Renal cortex interstitium (tissue), 11 donors: ENCODE measurements around the gene C20orf141. TPM values are rescaled to one million over a fixed set of nuclear protein-coding genes. Genes with fewer than 3 reads are reported as not detected.
"Not testable (repeated sequence)": the region's sequence is repeated elsewhere in the genome, so short reads cannot be mapped to it uniquely, and the experiment has no call there.

Source experiments
- DNase-seq, 11 donors: peaks; one replicate each; pipeline ENCODE4 v3.0.0-alpha.2; 2013; ENCODE audit warnings: low read depth in 9 of 11, low spot score in 4 of 11; ENCODE audit errors: extremely low read depth in 1 of 11
- polyA plus RNA-seq, 3 donors: library from polyadenylated mRNA; unstranded; fragments of 120-200 nt; gene quantifications; one replicate each; pipeline ENCODE4 v1.2.1, GENCODE V29; 2013; ENCODE audit not compliant: insufficient read length in 3 of 3

Gene C20orf141
- polyA plus RNA-seq, 3 donors = not detected

- no peak for DNase-seq
These were observed 16.5 kb upstream of the C20orf141 start for GRCh38 chr20:2798095-2798805.

DNA sequence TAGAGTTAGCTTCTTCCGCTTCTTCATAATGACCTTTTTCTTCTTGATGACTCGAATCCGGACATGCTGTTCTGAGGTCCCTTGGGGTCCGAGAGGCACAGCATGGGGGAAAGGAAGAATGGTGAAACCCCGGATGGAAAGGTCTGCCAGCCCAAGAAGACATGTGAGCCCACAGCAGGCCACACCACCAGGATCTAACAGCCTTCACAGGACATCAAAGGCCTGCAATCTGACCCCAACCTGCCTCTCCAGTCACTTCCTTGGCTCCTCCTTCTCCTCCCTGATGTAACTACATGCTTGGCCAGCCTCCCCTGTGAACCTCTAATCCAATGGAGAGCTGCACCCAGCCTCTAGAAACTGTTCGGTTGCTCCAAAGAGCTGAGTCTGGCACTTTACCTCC is 16.0 kb upstream of the C20orf141 start:
- DNase-seq = peak in 1 of 11 donors; percentile 47

GRCh38 chr20:2799271-2799670 is 15.5 kb upstream of the C20orf141 start:
- no peak for DNase-seq

DNA sequence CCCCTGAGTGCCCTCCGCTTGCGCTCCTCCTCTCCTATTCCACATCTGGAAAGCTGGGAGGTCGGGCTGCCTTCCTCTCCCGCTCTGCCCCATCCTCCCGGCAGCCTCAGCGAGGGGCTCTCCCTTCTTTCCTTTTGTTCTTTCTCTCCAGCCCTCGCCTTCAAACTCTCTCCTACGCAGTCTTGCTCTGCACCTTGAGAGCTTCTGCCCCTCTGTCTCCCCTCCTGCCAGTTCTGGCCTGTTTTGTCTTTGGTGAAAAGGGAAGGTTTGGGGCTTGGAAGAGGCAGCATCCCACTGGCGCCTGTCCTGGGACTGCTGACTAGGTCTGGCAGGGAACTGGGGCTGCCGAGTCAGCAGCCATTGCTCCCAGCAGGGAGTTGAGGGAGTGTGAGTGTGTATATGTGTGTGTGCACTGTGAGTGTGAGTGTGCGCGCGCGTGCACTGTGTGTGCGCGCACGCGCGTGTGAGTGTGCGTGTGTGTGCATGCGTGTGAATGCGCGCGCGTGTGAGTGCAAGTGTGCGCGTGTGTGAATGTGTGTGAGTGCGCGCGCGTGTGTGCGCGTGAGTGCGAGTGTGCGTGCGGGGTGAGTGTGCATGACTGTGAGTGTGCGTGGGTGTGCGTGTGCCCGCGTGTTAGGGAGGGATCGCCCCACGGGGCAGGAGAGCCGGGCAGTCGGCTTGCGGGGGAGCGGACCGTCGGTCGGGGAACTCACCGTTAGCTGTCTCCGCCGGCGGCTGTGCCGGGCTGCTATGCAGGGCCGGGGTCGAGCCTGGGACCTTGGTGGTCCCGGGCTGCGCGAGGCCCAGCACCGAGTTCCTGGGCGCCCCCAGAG is 14.9 kb upstream of the C20orf141 start:
- DNase-seq = no peak

- peak in 1 of 11 donors; percentile 52 for DNase-seq
These were observed 14.1 kb upstream of the C20orf141 start, which contains the start of gene CPXM1 for GRCh38 chr20:2800521-2801285. TSS of gene CPXM1 (minus strand) at chr20:2800627. CDS start at chr20:2800572, 55 bp downstream.

- no peak for DNase-seq
These were observed 13.5 kb upstream of the C20orf141 start for GRCh38 chr20:2801286-2801728.

GRCh38 chr20:2804041-2804828 is 10.6 kb upstream of the C20orf141 start:
- DNase-seq = no peak

DNA sequence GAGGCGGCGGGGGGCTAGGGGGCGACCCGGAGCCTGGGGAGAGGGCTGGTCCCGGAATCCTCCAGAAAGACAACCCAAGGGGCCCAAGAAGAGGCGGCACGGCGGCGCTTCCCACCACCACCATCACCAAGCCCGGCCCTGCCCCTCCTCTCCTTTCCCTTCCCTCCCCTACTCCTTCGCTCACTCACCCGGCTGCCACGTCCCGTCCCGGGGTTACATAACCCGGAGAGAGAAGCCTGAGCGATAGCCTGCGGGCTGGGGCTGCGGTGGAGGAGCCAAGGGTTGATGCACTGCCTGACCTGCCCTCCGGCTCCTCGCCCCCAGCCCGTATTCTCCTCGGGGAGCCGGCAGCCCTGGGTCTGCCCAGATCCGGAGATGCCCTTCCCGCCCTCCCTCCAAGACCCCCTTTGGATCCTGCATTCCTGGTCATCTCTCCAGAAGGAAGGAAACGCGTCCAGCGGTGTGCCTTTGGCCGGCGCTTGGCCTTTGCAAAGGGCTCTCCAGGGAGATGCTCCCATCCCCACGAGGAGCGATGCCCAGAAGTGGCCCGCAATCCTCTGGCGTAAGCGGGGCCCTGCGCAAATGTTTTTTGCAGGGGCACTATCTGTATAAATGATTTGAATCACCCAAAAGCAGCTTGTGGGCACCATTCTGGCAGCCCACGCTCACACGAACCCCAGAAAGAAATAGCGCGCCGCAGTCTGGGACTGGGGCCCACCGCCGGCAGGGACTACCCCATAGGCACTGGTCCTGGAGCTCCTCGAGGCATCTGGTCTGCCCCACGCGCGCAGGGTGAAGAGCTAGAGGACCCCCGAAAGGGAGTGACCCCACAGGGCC is 9.7 kb upstream of the C20orf141 start:
- no peak for DNase-seq

- peak in 2 of 11 donors; percentile 59 to 67 for DNase-seq
These were observed 9.0 kb upstream of the C20orf141 start for GRCh38 chr20:2805689-2806350.

DNA sequence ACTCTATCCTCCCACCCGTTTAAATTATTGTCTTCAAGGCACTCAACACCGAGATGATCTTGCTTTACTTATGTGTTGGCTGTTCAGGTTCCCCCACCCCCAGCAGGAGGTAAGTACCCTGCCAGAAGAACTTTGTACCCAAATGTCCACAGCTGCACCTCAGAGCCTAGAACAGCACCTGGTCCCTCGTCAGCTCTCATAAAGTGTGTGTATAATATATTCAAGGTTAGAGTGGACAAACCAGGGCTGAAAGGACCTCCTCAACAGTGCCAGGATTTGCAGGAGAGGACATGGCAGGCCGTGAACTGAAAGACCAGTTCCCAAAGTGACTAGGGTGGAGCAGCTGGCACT is 8.5 kb upstream of the C20orf141 start:
- DNase-seq = no peak

GRCh38 chr20:2807019-2807418 is 7.8 kb upstream of the C20orf141 start:
- DNase-seq = no peak

DNA sequence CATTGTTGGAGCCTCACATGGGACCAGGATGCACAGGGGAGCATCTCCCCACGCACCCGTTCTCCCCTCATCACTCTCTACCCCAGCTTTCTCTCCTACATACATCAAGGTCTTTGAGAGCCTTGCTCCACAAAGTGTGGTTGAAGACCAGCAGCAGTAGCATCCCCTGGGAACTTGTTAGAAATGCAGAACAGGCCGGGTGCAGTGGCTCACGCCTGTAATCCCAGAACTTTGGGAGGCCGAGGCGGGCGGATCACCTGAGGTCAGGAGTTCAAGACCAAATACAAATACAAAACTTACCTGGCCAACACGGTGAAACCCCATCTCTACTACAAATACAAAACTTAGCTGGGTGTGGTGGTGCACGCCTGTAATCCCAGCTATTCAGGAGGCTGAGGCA is 6.9 kb upstream of the C20orf141 start:
- DNase-seq = not testable (repeated sequence)

DNA sequence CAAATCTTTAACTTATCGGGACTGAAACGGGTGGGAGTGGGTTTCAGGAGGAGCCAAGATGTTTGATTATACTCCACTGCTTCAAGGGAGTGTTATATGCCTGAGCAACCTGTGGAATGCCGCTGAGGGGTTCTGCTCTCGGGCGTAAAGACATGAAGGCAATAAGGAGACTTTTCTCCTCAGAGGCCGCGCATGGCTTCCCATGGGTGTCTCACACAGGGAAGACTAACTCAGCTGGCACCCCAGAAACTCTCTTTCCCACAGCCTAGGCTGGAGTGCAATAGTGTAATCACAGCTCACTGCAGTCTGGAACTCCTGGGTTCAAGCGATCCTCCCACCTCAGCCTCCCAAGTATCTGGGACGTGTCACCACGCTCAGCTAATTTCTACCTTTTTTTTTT is 5.1 kb upstream of the C20orf141 start:
- DNase-seq = no peak

DNA sequence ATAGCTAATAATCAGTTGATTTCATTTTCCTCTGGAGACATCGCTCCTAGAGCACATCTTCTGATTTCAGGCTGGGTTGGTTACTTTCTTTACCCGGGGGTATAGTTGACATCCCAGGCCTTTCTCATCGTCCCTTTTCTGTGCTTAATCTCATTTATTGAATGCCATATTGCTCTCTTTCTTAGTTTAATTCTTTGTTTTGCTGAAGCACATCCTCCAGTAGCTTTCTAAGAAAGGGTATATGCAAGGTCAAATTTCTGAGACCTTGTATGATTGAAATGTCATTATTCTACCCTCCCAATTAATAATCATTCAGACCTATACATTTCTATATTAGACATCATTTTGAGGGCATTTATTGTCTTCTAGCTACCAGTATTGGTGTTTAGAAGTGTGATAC is 2.6 kb upstream of the C20orf141 start:
- DNase-seq = no peak

DNA sequence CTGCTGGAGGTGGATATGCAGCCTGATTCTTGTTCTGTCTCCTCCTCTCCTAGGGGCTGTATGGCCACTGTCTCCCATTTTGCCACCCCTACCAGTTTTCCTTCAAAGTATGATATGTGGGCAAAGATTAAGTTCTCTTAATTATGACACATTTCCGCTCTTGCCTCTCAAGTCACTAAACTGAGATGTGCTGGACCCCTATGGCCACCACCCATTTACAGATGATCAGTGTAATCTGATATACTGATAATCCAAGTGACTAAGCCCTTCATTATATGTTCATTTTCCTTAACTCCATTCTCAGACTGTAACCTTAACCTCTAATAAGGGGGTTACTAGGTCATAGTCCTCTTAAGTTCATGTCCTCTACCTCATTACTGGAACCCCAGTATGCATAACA is 711 bp upstream of the C20orf141 start:
- DNase-seq = no peak

GRCh38 chr20:2815242-2815900 is 584 bp downstream of the C20orf141 start:
- DNase-seq = no peak

- no peak for DNase-seq
These were observed 1.3 kb downstream of the C20orf141 start, which contains the start of gene TMEM239 for GRCh38 chr20:2816030-2816582. TSS of gene TMEM239 (plus strand) at chr20:2816364. CDS start at chr20:2816555, 191 bp downstream.
